Activated T-helper 1 cell treated with anti-CD3 and anti-CD28 coated beads, Interleukin-12 subunit alpha, Interleukin-12 subunit beta, Interleukin-2, Interleukin-4 antibody, amounts not matched to agents 30 ng/mL and 10 ng/mL and 1 ng/mL, durations not matched to agents 14 hours and 24 hours and 36 hours (primary cell): Measurements from ENCODE around the gene CD4. TPM values are rescaled to one million over a fixed set of nuclear protein-coding genes. Genes with fewer than 3 reads are reported as not detected.

Experiments used
- DNase-seq: peaks from one replicate; pipeline ENCODE4 v3.0.0; 2021; ENCODE audit warnings: low spot score
- H3K27ac Mint-ChIP-seq: one replicate; pipeline ENCODE4 v1.8.0; 2021; ENCODE audit warnings: mild to moderate bottlenecking, mixed read lengths
- H3K27me3 Mint-ChIP-seq: one replicate; pipeline ENCODE4 v1.8.0; 2022; ENCODE audit warnings: mild to moderate bottlenecking, moderate library complexity, mixed read lengths; ENCODE audit not compliant: insufficient read depth
- H3K36me3 Mint-ChIP-seq: one replicate; pipeline ENCODE4 v1.8.0; 2021; ENCODE audit warnings: low read depth, mixed read lengths
- H3K4me1 Mint-ChIP-seq: one replicate; pipeline ENCODE4 v1.8.0; 2021; ENCODE audit warnings: low read depth, mixed read lengths
- H3K4me3 Mint-ChIP-seq: one replicate; pipeline ENCODE4 v1.8.0; 2021; ENCODE audit warnings: mild to moderate bottlenecking, moderate library complexity, mixed read lengths
- H3K9me3 Mint-ChIP-seq: one replicate; pipeline ENCODE4 v1.8.0; 2021; ENCODE audit warnings: mixed read lengths
- intact Hi-C: fragments of 100-400 bp; cut with micrococcal nuclease; formaldehyde crosslinking; loops from one replicate; pipeline ENCODE4 v1.15.1; 2024
- total RNA-seq: library from RNA; stranded (reverse); gene quantifications from 2 replicates; pipeline ENCODE4 v1.2.3, GENCODE V29; 2022

The CD4 gene
- total RNA-seq, 1 donor from 2014 or later, result 311 TPM

DNA sequence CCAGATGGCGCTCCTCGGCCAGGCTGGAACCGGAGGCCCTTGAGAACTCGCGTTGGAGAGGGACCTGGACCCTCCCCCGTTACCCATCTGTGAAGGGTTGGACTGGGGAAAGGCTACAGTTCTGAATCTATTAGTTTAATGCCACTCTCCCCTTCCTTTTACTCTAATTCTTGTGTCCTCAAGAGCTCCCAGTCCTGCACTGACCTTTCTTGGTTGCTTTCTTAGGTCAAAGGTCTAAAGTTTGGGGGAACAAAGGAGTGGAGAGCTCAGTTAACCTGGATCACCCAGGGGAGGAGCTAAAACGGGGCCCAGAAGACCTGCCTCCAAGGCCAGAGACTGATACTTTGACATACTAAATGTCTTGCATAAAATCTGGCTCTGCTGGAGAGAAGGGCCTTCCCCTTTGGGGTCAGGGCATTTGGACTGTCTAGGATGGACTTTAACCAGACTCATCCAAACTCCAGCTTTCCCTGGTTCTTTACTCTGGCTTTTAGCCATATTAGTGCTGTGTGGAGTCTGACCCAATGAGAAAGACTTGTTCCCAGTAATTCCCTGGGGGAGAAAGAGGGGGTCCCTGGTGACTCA, 35.5 kb upstream of the CD4 start:
- Mint-ChIP-seq H3K27ac (peak overlapping the region; percentile 96), H3K36me3 (peaks cover 26% of the 10 kb centered on the region), H3K4me3 (peak overlapping the region; percentile 94), H3K9me3 (no peaks in the 10 kb centered on the region), H3K4me1 (peaks cover 38% of the 10 kb centered on the region), H3K27me3 (no peaks in the 10 kb centered on the region)
- intact Hi-C loops, result loop anchor here (1.0 kb wide), 12 partner anchors 10 to 260 kb away; partner anchors contain the start of genes CD4, CHD4, COPS7A and IFFO1
- no peak for DNase-seq

DNA sequence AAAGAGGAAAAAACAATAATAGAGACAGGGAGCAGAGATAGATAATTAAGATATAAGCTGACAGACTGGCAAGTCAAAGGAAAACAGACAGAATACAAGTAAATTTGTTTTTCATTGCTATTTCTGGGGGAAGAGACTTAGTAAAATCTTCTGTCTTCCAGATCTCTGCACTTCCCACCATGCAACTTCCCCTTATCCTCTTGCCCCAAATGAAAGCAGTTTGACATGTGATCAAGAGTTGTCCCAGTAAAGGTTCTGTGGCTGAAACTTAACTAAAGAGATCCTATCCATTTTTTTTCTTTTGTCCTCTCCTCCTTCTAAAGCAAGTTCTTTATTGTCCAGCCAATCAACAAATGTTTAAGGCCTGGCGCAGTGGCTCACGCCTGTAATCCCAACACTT, 34.9 kb upstream of the CD4 start:
- no peak overlapping the region for H3K27ac Mint-ChIP-seq
- intact Hi-C loops, result no loop called here
- peak overlapping the region; percentile 15 for H3K4me3 Mint-ChIP-seq
- H3K27me3 Mint-ChIP-seq, result no peaks in the 10 kb centered on the region
- peaks cover 42% of the 10 kb centered on the region for H3K4me1 Mint-ChIP-seq
- H3K9me3 Mint-ChIP-seq, result no peaks in the 10 kb centered on the region
- no peak for DNase-seq
- peaks cover 21% of the 10 kb centered on the region for H3K36me3 Mint-ChIP-seq

GRCh38 chr12:6757028-6757690, 32.2 kb upstream of the CD4 start:
- H3K4me1 Mint-ChIP-seq, result peaks cover 25% of the 10 kb centered on the region
- H3K4me3 Mint-ChIP-seq, result no peak overlapping the region
- intact Hi-C loops, result no loop called here
- peaks cover 2% of the 10 kb centered on the region for H3K36me3 Mint-ChIP-seq
- DNase-seq, result no peak
- H3K27me3 Mint-ChIP-seq, result peaks cover 8% of the 10 kb centered on the region
- peak overlapping the region; percentile 41 for H3K27ac Mint-ChIP-seq
- no peaks in the 10 kb centered on the region for H3K9me3 Mint-ChIP-seq

DNA sequence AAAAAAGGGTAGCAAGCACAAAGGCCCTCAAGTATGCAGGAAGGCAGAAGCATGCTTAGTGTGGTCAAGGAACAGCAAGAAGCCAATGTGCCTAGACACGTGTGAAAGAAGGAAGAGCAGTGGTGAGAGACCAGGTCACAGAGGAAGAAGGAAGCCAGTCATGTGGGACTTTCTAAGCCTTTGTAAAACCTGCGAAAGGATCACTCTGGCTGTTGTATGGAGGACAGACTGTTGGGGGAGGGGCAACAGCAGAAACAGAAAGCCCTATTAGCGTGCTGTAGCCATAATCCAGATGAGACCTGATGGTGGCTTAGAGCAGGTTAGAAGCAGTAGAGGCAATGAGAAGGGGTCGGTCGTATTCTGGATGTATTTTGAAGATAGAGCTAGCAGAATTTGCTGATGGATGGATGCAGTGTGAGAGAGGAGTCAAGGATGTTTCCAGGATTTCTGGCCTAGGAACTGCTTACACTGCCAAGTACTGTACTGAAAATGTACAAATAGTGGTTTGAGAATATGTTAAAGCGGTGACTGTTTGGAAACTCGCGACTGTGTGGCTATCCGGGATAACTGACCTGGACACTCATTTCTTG, 30.7 kb upstream of the CD4 start:
- H3K27ac Mint-ChIP-seq, result no peak overlapping the region
- H3K9me3 Mint-ChIP-seq, result no peaks in the 10 kb centered on the region
- H3K4me1 Mint-ChIP-seq, result peaks cover 20% of the 10 kb centered on the region
- DNase-seq, result no peak
- H3K27me3 Mint-ChIP-seq, result peaks cover 8% of the 10 kb centered on the region
- intact Hi-C loops, result no loop called here
- no peaks in the 10 kb centered on the region for H3K36me3 Mint-ChIP-seq
- no peak overlapping the region for H3K4me3 Mint-ChIP-seq

- intact Hi-C loops, result no loop called here
- no peaks in the 10 kb centered on the region for H3K9me3 Mint-ChIP-seq
- no peak overlapping the region for H3K4me3 Mint-ChIP-seq
- no peak for DNase-seq
- peaks cover 16% of the 10 kb centered on the region for H3K27me3 Mint-ChIP-seq
- no peaks in the 10 kb centered on the region for H3K36me3 Mint-ChIP-seq
- no peak overlapping the region for H3K27ac Mint-ChIP-seq
- H3K4me1 Mint-ChIP-seq, result peaks cover 19% of the 10 kb centered on the region
These were observed 29.6 kb upstream of the CD4 start for GRCh38 chr12:6759741-6760140.

DNA sequence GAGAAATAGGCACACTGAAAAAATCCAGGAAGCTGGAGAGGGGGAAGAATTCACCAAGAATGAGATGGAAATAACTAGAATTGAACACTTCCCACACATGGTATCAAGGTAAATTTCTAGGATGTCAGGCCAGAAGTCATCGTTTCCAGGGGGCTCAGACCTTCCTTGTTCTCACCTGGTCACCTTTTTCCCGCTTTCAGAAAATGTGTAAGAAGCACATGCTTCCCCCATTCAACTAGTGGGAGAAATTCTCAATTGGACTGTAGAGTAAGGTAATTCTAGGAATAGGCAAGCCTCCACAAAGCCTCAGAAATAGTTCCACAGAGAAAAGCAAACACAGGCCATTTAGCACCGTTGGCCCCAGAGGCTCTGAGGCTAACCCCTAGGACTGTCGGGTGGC, 25.9 kb upstream of the CD4 start:
- no peak overlapping the region for H3K27ac Mint-ChIP-seq
- no peaks in the 10 kb centered on the region for H3K36me3 Mint-ChIP-seq
- intact Hi-C loops, result no loop called here
- peaks cover 43% of the 10 kb centered on the region for H3K4me1 Mint-ChIP-seq
- no peaks in the 10 kb centered on the region for H3K9me3 Mint-ChIP-seq
- H3K4me3 Mint-ChIP-seq, result no peak overlapping the region
- peaks cover 21% of the 10 kb centered on the region for H3K27me3 Mint-ChIP-seq
- DNase-seq, result no peak

GRCh38 chr12:6764011-6764828, 25.1 kb upstream of the CD4 start:
- H3K4me1 Mint-ChIP-seq, result peaks cover 43% of the 10 kb centered on the region
- H3K4me3 Mint-ChIP-seq, result peak overlapping the region; percentile 79
- peaks cover 5% of the 10 kb centered on the region for H3K36me3 Mint-ChIP-seq
- peak; percentile 64 for DNase-seq
- intact Hi-C loops, result loop anchor here (1.0 kb wide), 4 partner anchors 8 to 87 kb away; partner anchors contain the start of genes CD4, CDCA3, LAG3 and MLF2
- peaks cover 21% of the 10 kb centered on the region for H3K27me3 Mint-ChIP-seq
- no peaks in the 10 kb centered on the region for H3K9me3 Mint-ChIP-seq
- H3K27ac Mint-ChIP-seq, result peak overlapping the region; percentile 57

DNA sequence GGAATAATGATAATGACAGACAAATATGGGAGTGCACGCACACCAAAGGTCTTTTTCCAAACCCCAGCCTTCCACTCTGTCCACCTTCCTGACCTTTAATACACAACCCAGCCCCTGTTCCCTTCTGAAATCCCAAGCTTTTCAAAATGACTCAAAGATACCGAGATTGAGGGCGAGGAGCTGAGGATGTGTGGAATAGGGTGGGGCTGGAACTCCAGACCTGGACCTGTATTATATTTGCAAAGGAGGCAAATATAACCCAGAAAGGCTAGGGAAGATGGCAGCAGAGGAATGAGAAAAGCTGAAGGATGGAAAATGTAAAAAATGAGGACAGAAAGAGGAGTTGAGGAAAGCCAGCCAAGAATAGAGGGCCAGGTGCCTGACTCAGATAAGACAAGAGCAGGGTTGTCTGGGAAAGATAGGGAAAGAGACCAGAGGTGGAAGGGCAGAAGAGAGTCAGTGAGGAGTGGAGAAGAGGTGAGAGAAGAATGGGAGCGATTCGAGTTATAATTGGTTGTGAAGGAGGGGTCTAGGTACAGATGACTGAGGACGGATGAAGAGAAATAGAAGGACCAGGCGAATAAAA, 24.2 kb upstream of the CD4 start:
- Mint-ChIP-seq H3K4me3 (peak overlapping the region; percentile 79), H3K27ac (peak overlapping the region; percentile 55), H3K27me3 (peaks cover 17% of the 10 kb centered on the region), H3K9me3 (no peaks in the 10 kb centered on the region), H3K4me1 (peaks cover 50% of the 10 kb centered on the region), H3K36me3 (peaks cover 9% of the 10 kb centered on the region)
- intact Hi-C loops, result no loop called here
- DNase-seq, result no peak

GRCh38 chr12:6765634-6766581, 23.4 kb upstream of the CD4 start, which contains the start of gene PTMS:
TSS of gene PTMS (plus strand) at chr12:6766363. CDS start at chr12:6766706, 343 bp downstream.
- peak; percentile 42 for DNase-seq
- H3K36me3 Mint-ChIP-seq, result peaks cover 13% of the 10 kb centered on the region
- no peaks in the 10 kb centered on the region for H3K9me3 Mint-ChIP-seq
- intact Hi-C loops, result loop anchor here (2.0 kb wide), 2 partner anchors 15 to 41 kb away; partner anchors contain the start of gene COPS7A
- peaks cover 56% of the 10 kb centered on the region for H3K4me1 Mint-ChIP-seq
- H3K4me3 Mint-ChIP-seq, result peak within 1 kb of the TSS; percentile 94
- peak within 1 kb of the TSS; percentile 86 for H3K27ac Mint-ChIP-seq
- peaks cover 17% of the 10 kb centered on the region for H3K27me3 Mint-ChIP-seq

GRCh38 chr12:6766651-6767349, 22.5 kb upstream of the CD4 start:
- peak overlapping the region; percentile 94 for H3K4me3 Mint-ChIP-seq
- DNase-seq, result peak; percentile 69
- H3K4me1 Mint-ChIP-seq, result peaks cover 65% of the 10 kb centered on the region
- H3K27me3 Mint-ChIP-seq, result peaks cover 15% of the 10 kb centered on the region
- H3K9me3 Mint-ChIP-seq, result no peaks in the 10 kb centered on the region
- H3K36me3 Mint-ChIP-seq, result peaks cover 16% of the 10 kb centered on the region
- H3K27ac Mint-ChIP-seq, result peak overlapping the region; percentile 86
- intact Hi-C loops, result loop anchor here (2.0 kb wide), 2 partner anchors 14 to 42 kb away; partner anchors contain the start of gene COPS7A
